GM12892 (cell line): ENCODE measurements around the gene FILIP1.

Experiments
- POLR2A ChIP-seq: IDR thresholded peaks from 2 replicates; pipeline ENCODE4 v1.6.1; 2011; ENCODE audit warnings: low read depth, low read length, control low read depth
- POLR2AphosphoS5 ChIP-seq: IDR thresholded peaks from 2 replicates; pipeline ENCODE4 v1.6.1; 2011; ENCODE audit warnings: low read depth, low read length, control low read depth
- TAF1 ChIP-seq: IDR thresholded peaks from 2 replicates; pipeline ENCODE4 v1.6.1; 2011; ENCODE audit warnings: low read depth, mild to moderate bottlenecking, control low read depth, low read length, borderline replicate concordance

GRCh38 chr6:75445738-75446137 lies 47.9 kb downstream of the FILIP1 start:
- TF ChIP-seq POLR2A (no peak), POLR2AphosphoS5 (no peak), TAF1 (no peak)
